CD4-positive, alpha-beta T cell treated with Interleukin-4 for 1 hour (primary cell): ENCODE data around the gene NR2E3.
A peak's percentile ranks its signal among the peaks of the same experiment; 100 is the strongest.

Source experiments
- DNase-seq, 2 donors: peaks; one replicate each; pipeline ENCODE4 v3.0.0-alpha.2; 2020 to 2022

The NR2E3 gene

DNA sequence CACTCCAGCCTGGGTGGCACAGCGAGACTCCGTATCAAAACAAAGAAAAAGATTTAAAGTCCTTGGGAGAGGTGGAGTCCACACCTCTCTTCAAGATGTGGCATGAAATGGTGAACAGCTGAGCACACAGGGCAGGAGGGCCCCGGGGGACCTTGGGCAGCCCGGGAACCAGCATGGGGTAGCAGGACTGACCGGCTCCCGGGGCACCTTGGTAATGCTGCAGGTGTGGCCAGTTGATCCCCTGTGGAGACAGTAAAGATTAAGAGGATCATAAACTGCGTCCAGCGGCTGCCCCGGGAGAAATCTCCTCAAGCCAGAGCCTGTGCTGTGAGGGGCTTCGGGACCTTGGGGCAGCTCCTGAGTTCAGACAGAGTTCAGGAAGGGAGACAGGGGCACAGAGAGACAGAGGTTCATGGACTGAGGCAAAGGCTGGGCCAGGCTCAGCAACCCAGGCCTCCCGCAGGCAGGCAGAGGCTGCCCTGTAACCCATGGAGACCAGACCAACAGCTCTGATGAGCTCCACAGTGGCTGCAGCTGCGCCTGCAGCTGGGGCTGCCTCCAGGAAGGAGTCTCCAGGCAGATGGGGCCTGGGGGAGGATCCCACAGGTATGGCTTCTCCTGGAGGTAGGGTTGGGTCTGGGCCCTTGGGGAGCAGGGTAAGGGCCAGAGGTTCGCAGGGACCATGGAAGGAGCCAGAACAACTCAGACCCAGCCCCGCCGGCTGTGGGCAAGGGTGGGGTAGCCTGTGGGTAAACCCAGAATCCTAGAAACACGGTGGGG, at the start of gene NR2E3:
TSS of gene NR2E3 (plus strand) at position 299 of the 780 bp plus-strand sequence. CDS start at position 489, 190 bp downstream.
- no peak for DNase-seq

DNA sequence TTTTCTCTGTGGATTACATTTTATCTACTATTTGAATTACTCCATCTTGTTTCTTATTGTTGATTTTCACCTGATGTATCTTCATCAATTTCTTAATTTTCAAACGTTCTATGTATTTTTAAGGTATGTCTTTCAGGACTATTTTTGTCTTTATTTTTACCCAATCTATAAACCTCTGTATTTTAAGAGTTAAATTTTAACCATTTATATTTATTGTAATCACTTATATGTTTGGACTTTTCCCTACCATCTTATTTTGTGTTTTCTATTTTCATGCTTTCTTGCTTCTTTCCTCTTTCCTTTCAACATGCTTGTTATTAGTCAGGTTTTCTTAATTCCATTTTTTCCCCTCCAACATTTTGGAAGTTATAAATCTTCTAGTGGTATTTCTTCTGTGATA, 49.5 kb upstream of the NR2E3 start:
- no peak for DNase-seq

DNA sequence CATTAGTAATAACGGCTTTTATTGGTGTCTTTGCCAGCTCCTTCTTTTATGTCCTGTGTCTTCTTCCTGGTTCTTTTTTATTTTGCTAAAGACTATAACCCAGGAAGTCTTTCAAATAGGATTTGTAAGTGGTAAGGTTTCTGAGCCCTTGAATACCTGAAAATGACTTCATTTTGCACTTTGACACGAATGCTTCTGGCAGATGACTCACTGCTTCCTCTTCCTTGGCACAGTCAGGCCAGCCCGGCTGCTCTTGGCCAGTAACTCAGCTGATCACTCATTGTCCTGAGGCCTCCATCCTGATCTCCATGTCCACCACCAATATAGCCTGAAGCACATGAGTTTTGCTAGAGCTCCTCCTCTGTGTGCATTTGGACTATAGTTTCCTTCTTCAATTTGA, 48.7 kb upstream of the NR2E3 start:
- DNase-seq, result no peak

DNA sequence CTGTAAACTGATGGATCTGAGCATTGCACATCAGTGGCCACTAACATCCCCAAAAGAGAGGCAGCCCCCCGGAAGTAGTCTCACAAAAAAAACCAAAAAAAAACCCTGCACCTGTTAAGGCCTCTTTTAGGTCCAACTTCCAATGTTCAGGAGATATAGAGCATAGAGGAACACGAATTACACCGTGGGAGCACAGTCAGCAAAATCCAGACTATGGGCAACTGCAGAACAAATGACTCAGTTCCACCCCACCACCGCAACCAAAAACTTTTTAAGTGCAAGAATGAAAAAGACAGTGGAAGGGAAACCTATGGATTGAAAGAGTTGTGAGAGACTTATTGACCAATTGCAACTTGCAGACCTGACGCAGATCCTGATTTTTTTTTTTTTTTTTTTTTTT, 42.2 kb upstream of the NR2E3 start:
- no peak for DNase-seq

DNA sequence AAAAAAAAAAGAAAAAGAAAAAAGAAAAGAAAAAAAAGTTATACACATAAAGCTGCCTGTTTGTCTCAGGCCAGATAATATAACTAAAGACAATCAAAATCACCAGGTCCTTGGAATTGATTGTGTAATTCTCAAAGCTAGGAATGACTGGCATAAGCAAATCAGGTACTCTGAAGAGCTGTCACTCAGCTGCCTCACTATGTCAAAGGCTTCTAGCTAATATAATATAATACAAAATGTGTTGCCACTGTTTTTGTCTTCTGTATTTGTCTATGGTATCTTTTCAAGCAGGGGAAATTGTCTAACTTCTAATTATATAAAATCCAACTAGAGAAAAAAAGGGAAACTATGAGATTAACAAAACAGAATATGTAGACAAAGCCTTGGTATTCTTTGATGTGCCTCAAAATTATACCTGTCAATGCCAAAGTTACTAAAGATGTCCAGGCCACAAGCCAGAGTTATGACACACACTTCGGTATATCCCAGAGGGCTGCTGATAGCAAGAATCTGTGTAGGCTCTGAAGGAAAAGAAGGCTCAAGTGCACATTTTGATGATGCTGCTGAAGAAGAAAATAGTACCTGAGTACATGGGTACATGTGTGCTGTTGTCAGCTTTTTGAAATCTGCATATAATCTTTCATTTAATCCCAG, 37.0 kb upstream of the NR2E3 start:
- DNase-seq, result no peak

DNA sequence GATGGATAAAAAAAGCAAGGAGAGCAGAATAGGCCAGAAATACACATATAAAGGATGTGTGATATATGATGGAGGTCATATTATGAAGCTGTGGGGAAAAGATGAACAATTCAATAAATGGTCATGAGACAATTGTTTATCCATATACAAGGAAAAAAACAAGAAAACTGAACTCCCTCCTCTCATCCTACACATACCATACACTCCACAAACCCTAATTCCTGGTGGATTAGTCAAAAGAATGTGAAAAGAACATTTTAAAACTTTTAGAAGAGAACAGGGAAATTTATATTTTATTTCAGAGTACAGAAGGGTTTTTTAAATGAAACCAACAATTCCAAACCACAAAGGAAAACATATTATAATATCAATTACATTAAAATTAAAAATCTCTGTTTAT, 34.5 kb upstream of the NR2E3 start:
- DNase-seq, result no peak

DNA sequence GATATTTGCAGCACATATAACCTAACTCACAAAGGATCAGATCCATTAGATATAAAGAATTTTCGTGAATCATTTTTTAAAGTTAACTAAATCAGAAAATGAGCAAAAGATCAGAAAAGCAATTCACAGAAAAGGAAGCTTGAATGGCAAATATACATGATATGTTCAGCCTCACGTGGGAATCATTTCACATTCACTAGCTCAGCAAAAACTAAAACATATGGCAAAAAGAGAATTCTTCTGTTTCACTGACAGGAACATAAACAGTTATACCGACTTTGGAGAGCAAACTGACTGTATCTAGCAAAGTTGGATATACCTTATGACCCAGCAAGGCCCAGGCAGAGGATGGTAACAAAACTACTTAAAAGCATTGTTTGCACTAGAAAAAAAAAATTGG, 34.0 kb upstream of the NR2E3 start:
- no peak for DNase-seq

DNA sequence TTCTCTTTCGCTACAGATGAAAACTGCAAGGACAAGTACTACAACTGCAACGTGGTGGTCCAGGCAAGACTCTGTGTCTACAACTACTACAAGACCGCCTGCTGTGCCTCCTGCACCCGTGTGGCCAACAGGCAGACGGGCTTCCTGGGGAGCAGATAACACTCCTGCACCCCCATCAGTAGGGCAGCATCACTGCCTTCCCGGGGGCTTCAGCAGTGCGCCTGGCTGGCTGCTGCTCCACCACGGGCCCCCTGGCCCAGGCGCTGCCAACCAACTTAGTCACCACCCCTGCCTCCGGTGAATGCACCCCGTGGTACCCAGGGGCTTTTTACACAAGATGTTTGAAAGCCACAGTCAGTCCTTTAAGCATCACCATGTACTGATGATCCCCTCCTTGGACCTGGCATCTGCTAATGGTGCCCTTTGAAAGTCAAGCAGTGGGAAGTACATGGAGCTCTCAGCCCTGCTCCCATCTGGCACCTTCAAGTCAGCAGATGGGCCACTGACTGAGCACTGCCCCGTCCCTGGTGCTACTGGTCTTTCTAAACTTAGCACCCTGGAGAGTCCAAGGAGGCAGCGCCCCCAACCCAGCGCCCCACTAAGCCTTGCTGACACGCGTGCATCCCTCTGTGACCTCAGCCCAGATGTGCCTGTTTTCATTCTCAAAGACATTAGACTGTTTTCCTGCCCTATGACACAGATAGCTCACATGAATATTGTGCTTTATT, 33.0 kb upstream of the NR2E3 start:
- no peak for DNase-seq

DNA sequence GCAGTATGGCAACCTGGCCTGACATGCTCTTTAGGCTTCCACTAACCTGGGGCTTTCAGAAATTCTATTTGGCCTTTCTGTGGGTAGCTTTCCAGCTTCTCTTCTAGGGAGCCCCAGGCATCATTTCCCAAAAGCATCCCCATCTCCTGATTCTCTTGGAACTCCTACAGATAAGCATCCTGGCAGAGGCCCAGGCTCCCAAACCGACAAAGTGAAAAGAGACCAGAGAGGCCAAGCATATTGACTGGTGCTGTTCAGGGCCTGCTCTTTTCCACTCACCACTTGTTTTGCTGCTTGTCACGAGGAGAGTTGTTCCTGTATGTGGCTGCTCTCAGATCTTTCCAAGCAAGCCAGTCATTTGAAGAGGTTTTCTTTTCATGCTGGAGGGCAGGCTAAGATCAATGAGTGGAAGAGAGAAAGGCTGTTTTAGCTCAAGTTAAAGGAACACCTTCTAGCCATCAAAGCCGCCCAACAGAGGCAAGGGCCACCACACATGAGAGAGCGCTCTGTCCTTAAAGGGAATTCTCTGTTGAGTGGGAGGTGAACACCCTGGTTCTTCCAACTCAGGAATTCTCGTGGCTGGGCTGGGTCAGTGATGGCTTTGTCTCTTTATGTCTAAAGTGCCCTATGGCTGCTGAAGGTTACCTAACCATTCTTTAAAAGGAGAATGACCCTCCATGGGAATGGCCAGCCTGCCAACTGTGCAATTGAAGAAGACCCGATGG, 31.1 kb upstream of the NR2E3 start:
- no peak for DNase-seq

DNA sequence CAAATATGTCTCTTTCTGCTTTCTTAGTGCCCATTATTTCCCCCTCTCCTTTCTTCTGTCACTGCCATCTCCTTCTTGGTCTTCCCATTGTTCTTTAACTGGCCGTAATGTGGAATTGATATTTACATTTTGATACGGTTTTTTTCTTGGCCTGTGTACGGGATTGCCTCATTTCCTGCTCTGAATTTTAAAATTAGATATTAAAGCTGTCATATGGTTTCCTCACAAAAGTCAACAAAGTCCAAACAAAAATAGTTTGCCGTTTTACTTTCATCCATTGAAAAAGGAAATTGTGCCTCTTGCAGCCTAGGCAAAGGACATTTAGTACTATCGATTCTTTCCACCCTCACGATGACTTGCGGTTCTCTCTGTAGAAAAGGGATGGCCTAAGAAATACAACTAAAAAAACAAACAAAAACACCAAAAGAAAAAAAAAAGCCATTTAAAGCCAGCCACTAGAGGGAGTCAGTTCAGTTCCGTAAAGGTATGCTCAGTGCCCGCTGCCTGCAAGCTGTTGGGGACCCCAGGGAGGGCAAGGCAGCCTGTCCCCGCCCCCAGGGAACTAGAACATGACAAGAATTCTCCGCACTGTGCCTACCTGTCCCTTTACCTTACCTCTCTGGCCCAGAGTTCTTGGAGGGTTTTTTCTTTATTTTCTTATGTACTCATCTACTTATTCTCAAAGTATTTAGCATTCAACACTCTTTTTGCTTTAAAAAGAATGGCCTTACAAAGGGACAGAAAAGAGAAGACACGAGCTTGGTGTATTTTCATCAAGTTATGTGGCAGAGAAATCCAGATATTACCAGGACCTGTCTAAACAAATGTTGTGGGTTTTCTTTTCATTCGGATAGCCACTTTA, 30.0 kb upstream of the NR2E3 start:
- peak; percentile 24 to 35 for DNase-seq

DNA sequence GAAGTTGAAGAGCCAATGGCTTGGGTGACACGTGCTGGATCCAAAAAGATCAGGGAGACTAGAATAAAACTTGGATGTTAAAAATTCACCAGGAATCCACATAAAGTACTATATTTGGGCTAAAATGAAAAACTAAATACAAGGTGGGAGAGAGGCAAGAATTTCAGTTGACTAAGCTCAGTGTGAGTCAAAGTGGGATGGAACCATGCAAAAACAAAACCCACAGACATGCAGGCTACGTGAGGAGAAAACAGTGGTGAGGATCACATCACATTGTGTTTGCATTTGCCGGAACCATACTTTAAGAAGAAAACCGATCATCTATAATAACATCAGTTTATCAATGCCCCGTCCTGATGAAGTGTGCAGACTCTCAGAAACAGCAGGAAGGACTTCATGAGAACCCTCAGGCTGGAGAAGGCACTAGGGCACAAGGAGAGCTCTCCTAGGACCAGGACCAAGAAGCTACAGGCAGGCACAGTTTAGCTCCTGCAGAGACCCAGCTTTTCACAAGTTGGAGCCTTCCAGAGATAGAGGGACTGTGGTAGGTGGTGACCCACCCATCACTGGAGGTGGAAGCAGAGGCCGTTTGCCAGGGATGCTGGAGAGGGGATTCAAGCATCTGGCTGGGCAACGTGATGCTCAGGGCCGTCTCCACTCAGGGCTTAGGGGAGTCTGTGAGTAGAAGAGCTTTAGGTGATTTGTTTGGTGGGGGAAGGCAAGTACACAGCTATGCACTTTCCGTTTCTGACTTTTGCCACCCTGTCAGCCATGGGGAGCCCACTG, 29.0 kb upstream of the NR2E3 start:
- DNase-seq, result no peak

DNA sequence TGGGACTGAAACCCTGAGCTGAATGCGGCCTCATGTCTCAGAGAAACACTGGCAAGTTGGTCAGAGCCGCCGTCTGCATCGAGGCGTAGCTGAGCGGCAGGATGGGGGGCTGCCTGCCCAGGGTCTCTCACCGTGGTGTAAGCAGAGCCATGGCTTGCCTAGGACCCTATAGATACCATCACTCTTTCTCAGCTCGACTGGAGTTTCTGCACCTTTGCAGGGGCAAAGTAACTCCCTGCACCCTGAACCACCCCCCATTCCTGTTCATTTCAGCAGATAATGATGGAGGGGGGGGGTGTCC, 28.4 kb upstream of the NR2E3 start:
- DNase-seq, result no peak

DNA sequence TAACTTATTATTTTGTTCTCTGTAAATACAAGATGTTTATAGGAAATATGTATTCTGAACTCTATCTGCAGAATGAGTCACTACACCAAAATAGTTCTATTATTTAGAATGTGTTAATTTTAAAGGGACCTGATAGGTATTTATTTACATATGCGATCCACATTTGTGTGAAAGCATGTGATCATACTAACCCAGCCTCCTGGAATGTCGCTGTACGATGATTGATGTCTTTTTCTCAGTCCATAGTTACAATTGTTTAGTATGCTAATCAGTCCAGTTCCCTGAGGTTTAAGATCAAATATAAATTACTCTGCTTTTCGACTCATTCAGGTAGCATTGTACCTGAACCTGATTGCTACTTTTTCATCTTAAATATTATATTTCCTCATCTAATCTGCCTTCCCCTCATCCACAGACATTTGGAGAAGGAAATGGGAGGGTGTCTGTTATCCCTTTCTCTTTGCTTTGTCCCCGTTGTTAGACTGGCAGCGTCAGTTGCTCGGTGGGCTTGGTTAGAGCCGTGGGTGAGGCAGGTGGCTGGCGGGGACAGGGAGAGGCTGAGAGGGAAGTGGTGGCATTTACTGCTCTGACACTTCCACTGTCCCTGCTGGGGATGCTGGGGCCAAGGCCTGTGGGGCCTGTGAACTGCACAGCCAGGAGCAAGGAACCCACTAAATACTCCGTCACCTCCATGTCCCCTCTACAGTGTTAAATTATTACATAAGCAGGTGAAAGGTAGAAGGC, 27.8 kb upstream of the NR2E3 start:
- DNase-seq, result no peak

DNA sequence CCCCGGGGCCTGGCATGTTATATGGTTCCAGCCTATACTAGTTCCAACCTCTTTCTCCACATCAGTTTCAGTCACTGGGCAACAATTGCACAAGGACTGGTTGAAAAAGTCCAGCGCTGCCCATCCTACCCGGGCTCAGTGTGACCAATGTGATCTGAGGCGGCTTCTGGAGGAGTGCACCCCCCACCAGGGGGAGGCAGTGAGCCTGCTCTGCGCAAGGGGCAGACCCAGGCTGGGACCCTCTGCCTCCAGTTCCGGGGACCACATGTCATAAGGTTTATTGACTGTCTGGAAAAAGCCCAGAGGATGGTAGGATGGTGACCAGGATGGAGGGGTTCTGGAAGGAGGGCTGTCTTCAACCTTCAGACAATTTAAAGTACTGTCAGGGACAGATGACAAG, 25.6 kb upstream of the NR2E3 start:
- DNase-seq, result no peak

DNA sequence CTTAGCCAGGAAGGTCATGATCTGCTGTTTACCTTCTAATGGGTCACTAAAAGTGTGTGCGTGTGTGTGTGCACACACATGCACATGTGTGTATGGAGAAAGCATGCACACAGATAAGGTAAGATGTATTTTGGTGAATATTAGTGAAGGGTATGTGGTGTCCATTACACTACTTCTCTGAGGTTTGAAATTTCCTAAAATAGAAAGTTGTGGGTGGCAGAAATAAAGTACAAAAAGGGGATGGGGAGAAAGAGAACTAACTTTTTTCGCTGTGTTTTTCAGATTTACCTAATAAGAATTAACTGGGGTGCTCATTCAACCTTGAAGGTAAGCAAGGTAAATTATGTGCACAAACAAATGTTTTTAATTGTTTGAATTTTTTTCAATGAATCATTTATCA, 24.4 kb upstream of the NR2E3 start:
- DNase-seq, result no peak

DNA sequence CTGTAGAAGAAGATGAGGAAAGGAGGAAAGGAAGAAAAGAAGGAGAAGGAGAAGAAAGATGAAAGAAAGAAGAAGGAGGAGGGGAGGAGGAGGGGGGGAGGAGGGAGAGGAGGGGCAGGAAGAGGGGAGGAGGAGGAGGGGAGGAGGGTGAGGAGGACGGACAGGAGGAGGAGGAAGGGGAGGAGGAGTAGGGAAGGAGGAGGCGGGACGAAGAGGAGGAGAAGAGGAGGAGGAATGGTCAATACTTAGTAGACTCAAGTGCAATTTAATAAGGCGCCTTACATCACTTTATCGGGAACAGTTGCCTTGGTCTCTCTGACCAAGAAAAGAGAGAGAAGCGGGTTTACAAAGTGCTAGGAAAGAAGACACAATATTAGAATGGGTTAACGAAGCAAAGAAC, 23.7 kb upstream of the NR2E3 start:
- DNase-seq, result no peak

DNA sequence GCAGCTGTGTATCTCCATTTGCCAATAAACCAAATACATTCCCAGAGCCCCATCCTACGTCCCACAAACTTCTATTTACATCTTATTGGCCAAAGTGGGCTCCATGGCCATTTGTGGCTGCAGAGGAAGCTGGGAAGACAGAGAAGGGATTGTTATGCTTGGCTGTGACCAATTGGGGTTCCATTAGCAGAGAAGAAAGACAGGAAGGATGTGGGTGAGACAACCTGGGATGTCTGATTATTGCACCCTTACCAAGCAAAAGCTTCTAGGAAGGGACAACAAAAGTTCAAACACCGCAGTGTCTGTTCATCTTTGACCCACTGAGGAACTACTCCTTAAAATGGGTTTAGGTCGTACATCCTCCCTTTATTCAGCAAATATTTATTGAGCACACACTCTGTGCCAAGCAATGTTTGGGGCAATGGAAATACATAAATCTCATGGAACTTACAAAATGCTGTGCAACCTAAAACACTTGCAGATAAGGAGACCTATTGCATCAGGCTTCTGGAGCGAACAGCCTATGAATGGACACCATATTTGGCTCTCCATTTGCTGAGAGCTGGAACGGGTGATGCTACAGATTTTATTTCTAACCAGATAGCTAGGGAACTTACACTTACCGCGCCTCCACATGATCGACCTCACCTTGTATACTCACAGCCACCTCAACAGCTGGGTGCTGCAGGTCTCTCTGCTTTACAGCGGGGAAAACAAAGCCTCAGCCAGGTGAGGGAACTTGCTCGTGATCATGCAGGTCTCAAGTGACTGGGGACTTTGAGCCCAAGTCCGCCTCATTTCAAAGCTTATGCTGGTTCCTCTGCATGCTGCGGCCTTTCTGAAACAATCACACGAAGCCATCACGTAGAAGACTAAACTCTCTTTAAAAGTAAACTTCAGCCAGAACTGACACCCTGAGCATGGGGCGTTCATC, 21.4 kb upstream of the NR2E3 start:
- no peak for DNase-seq

DNA sequence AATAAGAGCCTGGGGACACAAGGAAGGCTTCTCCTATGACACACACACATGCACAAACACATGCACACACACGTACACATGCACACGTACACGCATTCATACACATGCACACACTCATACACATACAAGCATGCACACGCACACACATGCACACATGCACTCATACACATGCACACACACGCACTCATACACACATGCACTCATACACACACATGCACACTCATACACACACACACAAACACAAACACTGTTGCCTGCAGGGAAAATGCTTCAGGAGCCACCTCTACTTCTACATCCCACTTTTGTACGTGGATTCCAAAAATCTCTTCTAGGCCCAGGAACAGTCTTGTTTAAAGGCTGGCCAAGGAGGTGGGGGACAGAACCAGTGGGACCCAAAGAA, 20.7 kb upstream of the NR2E3 start:
- DNase-seq, result no peak

DNA sequence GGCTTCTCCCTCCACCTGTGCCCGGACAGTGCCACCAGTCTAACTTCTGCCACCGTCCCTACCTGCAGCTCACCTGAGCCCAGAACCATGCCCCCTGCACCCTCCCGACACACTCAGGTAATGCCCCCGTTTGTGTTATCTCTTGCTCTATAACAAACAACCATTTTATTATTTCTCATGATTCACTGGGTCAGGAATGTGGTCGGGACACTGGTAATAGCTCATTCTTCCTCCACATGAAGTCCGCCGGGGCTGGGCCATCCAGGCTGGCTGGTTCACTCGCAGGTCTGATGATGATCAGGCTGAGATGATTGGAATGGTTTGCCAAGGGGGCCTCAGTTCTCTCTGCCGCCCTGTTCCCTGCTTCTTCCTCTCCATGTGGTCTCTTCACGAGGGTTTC, 20.3 kb upstream of the NR2E3 start:
- DNase-seq, result no peak

DNA sequence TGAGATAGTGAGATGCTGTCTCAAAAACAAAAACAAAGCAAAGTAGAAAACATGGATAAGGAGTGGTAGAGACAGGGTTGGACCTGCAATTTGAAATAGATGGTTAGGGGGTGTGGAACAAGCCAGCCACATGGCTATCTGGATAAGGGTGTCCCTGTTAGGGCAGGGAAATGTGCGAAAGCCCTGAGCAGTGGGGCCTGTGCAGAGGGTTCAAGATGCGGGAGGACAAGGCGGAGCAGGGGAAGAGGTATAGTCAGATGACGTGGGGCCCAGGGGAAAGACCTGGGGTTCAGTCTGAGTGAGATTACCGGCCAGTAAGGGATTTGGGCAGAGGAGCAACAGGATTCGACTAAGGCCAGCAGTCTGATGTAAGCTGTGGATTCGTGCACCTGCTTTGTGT, 18.4 kb upstream of the NR2E3 start:
- no peak for DNase-seq
